ENCODE data around the gene CRBN. TPM values are rescaled to one million over a fixed set of nuclear protein-coding genes. Genes with fewer than 3 reads are reported as not detected.

Gene CRBN
- 137 TPM for total RNA-seq
- polyA plus RNA-seq: 100 to 1,000 TPM; 129 to 179 (median 169) TPM

- H3K4me1 ChIP-seq (ENCODE audit: control insufficient read depth, insufficient read depth, low read length, poor library complexity, severe bottlenecking): peaks cover 38% of the 10 kb centered on the region
- peaks cover 6% of the 10 kb centered on the region for H3K27me3 ChIP-seq (ENCODE audit: control insufficient read depth, insufficient read depth, low read length)
- H3K4me3 ChIP-seq (ENCODE audit: low read depth, low read length): peak within 1 kb of the TSS; percentile 99
- no peaks in the 10 kb centered on the region for H3K9me3 ChIP-seq (ENCODE audit: control insufficient read depth in 2 of 2, low read length in 2 of 2)
- peak; percentile 83 to 92 (median 88) for DNase-seq
- H3K27ac ChIP-seq (ENCODE audit: insufficient read depth, low read length, poor library complexity, severe bottlenecking): peak within 1 kb of the TSS; percentile 86
- peak within 1 kb of the TSS; percentile 94 to 97 (median 96) for H3K27ac Mint-ChIP-seq
- peak; percentile 98 to 99 for ATAC-seq (ENCODE audit: low read depth in 2 of 2)
- peaks cover 3% of the 10 kb centered on the region for H3K36me3 Mint-ChIP-seq
- peaks cover 12% of the 10 kb centered on the region for H3K36me3 ChIP-seq (ENCODE audit: control insufficient read depth, insufficient read depth, low read length)
- H3K27me3 Mint-ChIP-seq: peaks cover 12% of the 10 kb centered on the region
- H3K9me3 Mint-ChIP-seq: peaks cover 0 to 2% (median 0%) of the 10 kb centered on the region in 7 donors
- peak within 1 kb of the TSS; percentile 84 to 98 (median 93) for H3K4me3 Mint-ChIP-seq
- peaks cover 32 to 49% (median 41%) of the 10 kb centered on the region in 4 donors for H3K4me1 Mint-ChIP-seq
These were observed at the start of gene CRBN for GRCh38 chr3:3179407-3180094. TSS of gene CRBN (minus strand) at chr3:3179691. CDS start at chr3:3179687, 4 bp downstream.

GRCh38 chr3:3227640-3228039 is 48.1 kb upstream of the CRBN start:
- Histone ChIP-seq H3K4me1 (ENCODE audit: control insufficient read depth, insufficient read depth, low read length, poor library complexity, severe bottlenecking) (no peaks in the 10 kb centered on the region), H3K36me3 (ENCODE audit: control insufficient read depth, insufficient read depth, low read length) (no peaks in the 10 kb centered on the region), H3K9me3 (ENCODE audit: control insufficient read depth in 2 of 2, low read length in 2 of 2) (peaks cover 0 to 3% of the 10 kb centered on the region in 2 experiments), H3K4me3 (ENCODE audit: low read depth, low read length) (no peak overlapping the region), H3K27me3 (ENCODE audit: control insufficient read depth, insufficient read depth, low read length) (peaks cover 4% of the 10 kb centered on the region), H3K27ac (ENCODE audit: insufficient read depth, low read length, poor library complexity, severe bottlenecking) (no peak overlapping the region)
- no peaks in the 10 kb centered on the region for H3K36me3 Mint-ChIP-seq
- H3K27ac Mint-ChIP-seq: no peak overlapping the region
- H3K4me1 Mint-ChIP-seq: no peaks in the 10 kb centered on the region
- peaks cover 10% of the 10 kb centered on the region for H3K27me3 Mint-ChIP-seq
- DNase-seq: no peak
- no peak overlapping the region for H3K4me3 Mint-ChIP-seq
- no peak for ATAC-seq (ENCODE audit: low read depth in 2 of 2)
- peaks cover 0 to 5% (median 0%) of the 10 kb centered on the region in 7 donors for H3K9me3 Mint-ChIP-seq

- H3K36me3 Mint-ChIP-seq: no peaks in the 10 kb centered on the region
- peaks cover 5% of the 10 kb centered on the region for H3K27me3 ChIP-seq (ENCODE audit: control insufficient read depth, insufficient read depth, low read length)
- H3K9me3 Mint-ChIP-seq: peaks cover 0 to 3% (median 0%) of the 10 kb centered on the region in 7 donors
- no peaks in the 10 kb centered on the region for H3K9me3 ChIP-seq (ENCODE audit: control insufficient read depth in 2 of 2, low read length in 2 of 2)
- H3K27ac ChIP-seq (ENCODE audit: insufficient read depth, low read length, poor library complexity, severe bottlenecking): no peak overlapping the region
- DNase-seq (no peak), ATAC-seq (ENCODE audit: low read depth in 2 of 2) (no peak)
- H3K4me1 Mint-ChIP-seq: no peaks in the 10 kb centered on the region
- H3K36me3 ChIP-seq (ENCODE audit: control insufficient read depth, insufficient read depth, low read length): no peaks in the 10 kb centered on the region
- no peak overlapping the region for H3K4me3 ChIP-seq (ENCODE audit: low read depth, low read length)
- H3K27me3 Mint-ChIP-seq: peaks cover 10% of the 10 kb centered on the region
- H3K4me3 Mint-ChIP-seq: no peak overlapping the region
- H3K4me1 ChIP-seq (ENCODE audit: control insufficient read depth, insufficient read depth, low read length, poor library complexity, severe bottlenecking): no peaks in the 10 kb centered on the region
- peak overlapping the region in 1 of 3 donors; percentile 81 for H3K27ac Mint-ChIP-seq
These were observed 42.0 kb upstream of the CRBN start for GRCh38 chr3:3221528-3221927.

- Mint-ChIP-seq H3K9me3 (peaks cover 0 to 3% (median 0%) of the 10 kb centered on the region in 7 donors), H3K4me3 (no peak overlapping the region), H3K4me1 (no peaks in the 10 kb centered on the region), H3K36me3 (no peaks in the 10 kb centered on the region), H3K27ac (no peak overlapping the region), H3K27me3 (peaks cover 8% of the 10 kb centered on the region)
- DNase-seq (no peak), ATAC-seq (ENCODE audit: low read depth in 2 of 2) (no peak)
- Histone ChIP-seq H3K27me3 (ENCODE audit: control insufficient read depth, insufficient read depth, low read length) (no peaks in the 10 kb centered on the region), H3K4me3 (ENCODE audit: low read depth, low read length) (no peak overlapping the region), H3K9me3 (ENCODE audit: control insufficient read depth in 2 of 2, low read length in 2 of 2) (no peaks in the 10 kb centered on the region), H3K36me3 (ENCODE audit: control insufficient read depth, insufficient read depth, low read length) (no peaks in the 10 kb centered on the region), H3K4me1 (ENCODE audit: control insufficient read depth, insufficient read depth, low read length, poor library complexity, severe bottlenecking) (no peaks in the 10 kb centered on the region), H3K27ac (ENCODE audit: insufficient read depth, low read length, poor library complexity, severe bottlenecking) (no peak overlapping the region)
These were observed 36.9 kb upstream of the CRBN start for GRCh38 chr3:3216401-3216800.

- H3K9me3 ChIP-seq (ENCODE audit: control insufficient read depth in 2 of 2, low read length in 2 of 2): no peaks in the 10 kb centered on the region
- DNase-seq (no peak), ATAC-seq (ENCODE audit: low read depth in 2 of 2) (no peak)
- H3K4me3 Mint-ChIP-seq: no peak overlapping the region
- no peaks in the 10 kb centered on the region for H3K27me3 ChIP-seq (ENCODE audit: control insufficient read depth, insufficient read depth, low read length)
- no peaks in the 10 kb centered on the region for H3K4me1 ChIP-seq (ENCODE audit: control insufficient read depth, insufficient read depth, low read length, poor library complexity, severe bottlenecking)
- no peaks in the 10 kb centered on the region for H3K4me1 Mint-ChIP-seq
- H3K27ac Mint-ChIP-seq: no peak overlapping the region
- no peak overlapping the region for H3K27ac ChIP-seq (ENCODE audit: insufficient read depth, low read length, poor library complexity, severe bottlenecking)
- H3K4me3 ChIP-seq (ENCODE audit: low read depth, low read length): no peak overlapping the region
- H3K27me3 Mint-ChIP-seq: peaks cover 8% of the 10 kb centered on the region
- H3K36me3 Mint-ChIP-seq: no peaks in the 10 kb centered on the region
- peaks cover 0 to 2% (median 0%) of the 10 kb centered on the region in 7 donors for H3K9me3 Mint-ChIP-seq
- H3K36me3 ChIP-seq (ENCODE audit: control insufficient read depth, insufficient read depth, low read length): no peaks in the 10 kb centered on the region
These were observed 33.4 kb upstream of the CRBN start for GRCh38 chr3:3212781-3213440.

GRCh38 chr3:3209714-3210113 is 30.2 kb upstream of the CRBN start:
- H3K27me3 Mint-ChIP-seq: peaks cover 8% of the 10 kb centered on the region
- DNase-seq (no peak), ATAC-seq (ENCODE audit: low read depth in 2 of 2) (no peak)
- no peak overlapping the region for H3K27ac ChIP-seq (ENCODE audit: insufficient read depth, low read length, poor library complexity, severe bottlenecking)
- no peaks in the 10 kb centered on the region for H3K36me3 ChIP-seq (ENCODE audit: control insufficient read depth, insufficient read depth, low read length)
- no peaks in the 10 kb centered on the region for H3K9me3 ChIP-seq (ENCODE audit: control insufficient read depth in 2 of 2, low read length in 2 of 2)
- no peaks in the 10 kb centered on the region for H3K36me3 Mint-ChIP-seq
- no peak overlapping the region for H3K4me3 ChIP-seq (ENCODE audit: low read depth, low read length)
- H3K4me3 Mint-ChIP-seq: no peak overlapping the region
- no peaks in the 10 kb centered on the region for H3K4me1 Mint-ChIP-seq
- peaks cover 2% of the 10 kb centered on the region for H3K27me3 ChIP-seq (ENCODE audit: control insufficient read depth, insufficient read depth, low read length)
- H3K27ac Mint-ChIP-seq: no peak overlapping the region
- H3K4me1 ChIP-seq (ENCODE audit: control insufficient read depth, insufficient read depth, low read length, poor library complexity, severe bottlenecking): no peaks in the 10 kb centered on the region
- H3K9me3 Mint-ChIP-seq: peaks cover 0 to 2% (median 0%) of the 10 kb centered on the region in 7 donors

- H3K9me3 ChIP-seq (ENCODE audit: control insufficient read depth in 2 of 2, low read length in 2 of 2): no peaks in the 10 kb centered on the region
- H3K36me3 ChIP-seq (ENCODE audit: control insufficient read depth, insufficient read depth, low read length): no peaks in the 10 kb centered on the region
- H3K4me1 Mint-ChIP-seq: no peaks in the 10 kb centered on the region
- ATAC-seq (ENCODE audit: low read depth in 2 of 2): no peak
- no peak for DNase-seq
- peaks cover 2% of the 10 kb centered on the region for H3K27me3 ChIP-seq (ENCODE audit: control insufficient read depth, insufficient read depth, low read length)
- no peak overlapping the region for H3K4me3 ChIP-seq (ENCODE audit: low read depth, low read length)
- no peak overlapping the region for H3K4me3 Mint-ChIP-seq
- no peaks in the 10 kb centered on the region for H3K36me3 Mint-ChIP-seq
- no peaks in the 10 kb centered on the region for H3K4me1 ChIP-seq (ENCODE audit: control insufficient read depth, insufficient read depth, low read length, poor library complexity, severe bottlenecking)
- peaks cover 0 to 2% (median 0%) of the 10 kb centered on the region in 7 donors for H3K9me3 Mint-ChIP-seq
- no peak overlapping the region for H3K27ac ChIP-seq (ENCODE audit: insufficient read depth, low read length, poor library complexity, severe bottlenecking)
- peaks cover 8% of the 10 kb centered on the region for H3K27me3 Mint-ChIP-seq
- H3K27ac Mint-ChIP-seq: no peak overlapping the region
These were observed 29.6 kb upstream of the CRBN start for GRCh38 chr3:3209057-3209456.

All from CD4-positive, CD25-positive, alpha-beta regulatory T cell (primary cell).